ENCODE results near the gene ICAM1.

The ICAM1 gene

DNA sequence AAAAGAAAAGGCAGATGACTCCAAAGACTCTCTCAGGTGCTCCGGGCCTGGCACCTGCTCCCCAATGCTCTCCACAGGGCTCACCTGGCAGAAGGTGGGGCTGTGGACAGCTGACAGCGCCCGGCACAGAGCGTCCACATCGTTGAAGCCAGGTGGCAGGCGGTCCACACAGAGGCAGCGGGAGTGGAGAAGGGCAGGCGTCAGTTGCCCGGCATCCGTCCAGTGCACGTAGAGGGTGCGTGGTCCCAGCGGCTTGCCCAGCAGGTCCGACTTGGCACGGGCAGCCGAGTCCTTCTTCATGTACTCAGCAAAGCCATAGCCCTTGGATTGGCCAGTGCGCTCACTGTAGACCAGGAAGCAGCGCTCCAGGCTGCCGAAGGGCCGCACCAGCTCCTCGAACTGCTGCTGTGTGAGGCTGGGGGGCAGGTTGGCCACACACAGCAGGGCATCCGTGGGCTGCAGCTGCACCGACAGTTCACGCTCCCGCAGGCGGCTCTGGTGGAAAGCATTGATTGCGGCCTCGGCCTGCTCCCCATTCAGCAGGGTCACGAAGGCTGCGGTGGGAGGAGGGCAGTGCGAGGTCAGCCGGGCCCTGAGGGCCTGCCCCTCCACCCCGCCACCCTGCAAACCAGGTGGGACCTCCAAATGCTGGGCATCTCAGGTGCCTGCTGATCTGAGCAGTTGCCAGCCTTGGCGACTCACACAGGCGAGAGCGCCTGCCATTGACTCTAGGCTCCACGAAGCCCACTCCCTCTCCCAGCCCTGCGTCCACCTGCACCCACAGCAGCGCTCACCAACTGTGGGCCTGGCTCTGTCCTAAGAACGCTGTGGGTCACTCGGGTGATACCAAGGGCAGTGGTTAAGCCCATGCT lies 57.9 kb downstream of the ICAM1 start:
- no peak for DNase-seq

DNA sequence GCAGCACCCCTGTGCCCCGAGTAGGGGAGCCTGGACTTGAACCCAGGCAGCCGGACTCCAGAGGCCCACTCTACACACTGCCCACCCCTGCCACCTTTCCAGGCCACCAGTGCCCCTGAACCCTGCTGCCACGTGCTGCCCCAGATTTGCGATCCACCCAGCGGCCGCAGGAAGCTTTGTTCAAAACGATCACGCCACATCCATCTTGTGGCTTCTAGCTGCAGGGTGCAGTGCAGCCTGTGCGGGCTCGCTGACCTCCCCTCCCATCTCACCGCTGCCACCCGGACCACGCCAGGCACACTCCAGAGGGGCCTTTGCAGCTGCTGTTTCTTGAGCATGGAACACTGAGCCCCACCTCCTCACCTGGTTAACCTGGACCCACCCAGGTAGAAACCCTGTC lies 58.6 kb downstream of the ICAM1 start:
- DNase-seq: no peak

GRCh38 chr19:10332158-10332964 lies 61.4 kb downstream of the ICAM1 start:
- no peak for DNase-seq

DNA sequence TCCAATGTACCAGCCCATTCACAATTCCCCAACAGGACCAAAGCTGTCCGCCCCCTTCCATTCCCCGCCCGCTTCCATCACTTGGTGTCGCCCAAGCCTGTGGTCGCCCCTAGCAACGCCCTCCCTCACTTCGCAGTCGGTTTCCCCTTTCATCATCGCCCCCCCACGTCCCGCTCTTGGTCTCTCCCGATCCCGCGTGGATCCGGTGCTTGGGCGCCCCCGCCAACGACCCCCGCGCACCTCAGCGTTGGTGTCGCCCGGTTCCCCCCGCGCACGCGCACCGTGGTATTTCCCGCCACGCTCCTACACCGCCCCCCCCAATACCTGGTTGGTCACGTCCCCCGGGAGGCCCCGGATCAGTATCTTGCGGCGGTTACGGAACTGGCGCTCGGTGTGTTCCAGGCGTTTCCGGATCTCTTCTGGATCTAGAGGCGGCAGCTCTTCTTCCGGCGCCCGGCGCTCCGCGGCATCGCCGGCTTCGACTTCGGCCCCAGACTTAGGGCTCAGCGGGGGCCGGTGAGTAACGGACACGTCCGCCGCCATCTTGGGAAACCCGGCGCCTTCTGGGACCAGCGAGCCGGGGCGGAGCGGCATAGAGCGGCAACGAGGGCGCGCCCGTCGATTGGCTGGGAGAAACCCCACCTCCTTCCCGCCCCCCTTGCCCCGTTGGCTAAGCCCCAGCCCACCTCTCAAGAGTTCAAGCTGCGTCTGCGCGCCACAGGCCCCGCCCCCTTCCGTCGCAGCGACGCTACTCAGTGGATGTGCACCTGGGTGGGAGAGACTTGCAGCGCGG lies 62.2 kb downstream of the ICAM1 start, which contains the start of gene RAVER1:
Gene RAVER1 (minus strand): TSS at position 565 of the 793 bp plus-strand sequence. CDS start 22 bp downstream, at position 543.
- DNase-seq: peak; percentile 98

GRCh38 chr19:10333758-10334587 lies 63.1 kb downstream of the ICAM1 start:
- no peak for DNase-seq

- DNase-seq: peak; percentile 87
These were observed 63.9 kb downstream of the ICAM1 start for GRCh38 chr19:10334588-10335351.

GRCh38 chr19:10335352-10335985 lies 64.5 kb downstream of the ICAM1 start:
- no peak for DNase-seq

All from stimulated activated CD8-positive, alpha-beta memory T cell treated with anti-CD3 and anti-CD28 coated beads, Interleukin-4, amount 100 ng/mL, for 48 hours (primary cell).